Subcutaneous adipose tissue (tissue), 4 donors: ENCODE measurements around the gene B4GALT2. TPM values are rescaled to one million over a fixed set of nuclear protein-coding genes. Genes with fewer than 3 reads are reported as not detected.

Experiments used
- total RNA-seq, 4 donors: library from RNA; depleted of rRNA; stranded (reverse); fragments of >200 nt; gene quantifications; one replicate each; pipeline ENCODE4 v1.1.0, GENCODE V29; 2016
- TF ChIP-seq, protein P1 (sequence below): fragments of 450-650 bp; IDR thresholded peaks from one replicate; pipeline ENCODE4 v1.5.1; 2016; ENCODE audit warnings: low read depth, mild to moderate bottlenecking, control low read depth, antibody characterized with exemption, moderate library complexity

The B4GALT2 gene
- total RNA-seq, 4 donors from 2014 or later, result 21.1 to 44.3 (median 26.7) TPM

DNA sequence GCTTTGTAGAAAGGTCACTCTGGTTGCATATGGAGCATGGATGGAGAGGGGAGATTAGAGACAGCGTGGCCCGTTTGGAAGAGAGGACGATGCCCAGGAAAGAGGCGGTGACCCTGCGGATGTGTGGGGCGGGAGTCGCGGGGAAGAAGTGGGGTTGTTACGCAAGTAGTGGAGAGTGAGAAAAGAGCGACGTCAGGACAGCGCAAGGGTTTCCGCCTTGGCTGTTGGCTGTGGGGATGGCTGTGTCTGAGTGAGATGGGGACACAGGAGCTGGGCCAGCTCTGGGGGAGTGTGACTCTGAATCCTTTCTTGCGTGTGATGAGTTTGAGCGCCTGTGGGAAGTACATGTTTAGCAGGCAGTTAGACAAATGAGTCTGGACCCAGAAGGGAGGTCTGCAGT, 3.8 kb downstream of the B4GALT2 start:
- TF ChIP-seq, protein P1, sequence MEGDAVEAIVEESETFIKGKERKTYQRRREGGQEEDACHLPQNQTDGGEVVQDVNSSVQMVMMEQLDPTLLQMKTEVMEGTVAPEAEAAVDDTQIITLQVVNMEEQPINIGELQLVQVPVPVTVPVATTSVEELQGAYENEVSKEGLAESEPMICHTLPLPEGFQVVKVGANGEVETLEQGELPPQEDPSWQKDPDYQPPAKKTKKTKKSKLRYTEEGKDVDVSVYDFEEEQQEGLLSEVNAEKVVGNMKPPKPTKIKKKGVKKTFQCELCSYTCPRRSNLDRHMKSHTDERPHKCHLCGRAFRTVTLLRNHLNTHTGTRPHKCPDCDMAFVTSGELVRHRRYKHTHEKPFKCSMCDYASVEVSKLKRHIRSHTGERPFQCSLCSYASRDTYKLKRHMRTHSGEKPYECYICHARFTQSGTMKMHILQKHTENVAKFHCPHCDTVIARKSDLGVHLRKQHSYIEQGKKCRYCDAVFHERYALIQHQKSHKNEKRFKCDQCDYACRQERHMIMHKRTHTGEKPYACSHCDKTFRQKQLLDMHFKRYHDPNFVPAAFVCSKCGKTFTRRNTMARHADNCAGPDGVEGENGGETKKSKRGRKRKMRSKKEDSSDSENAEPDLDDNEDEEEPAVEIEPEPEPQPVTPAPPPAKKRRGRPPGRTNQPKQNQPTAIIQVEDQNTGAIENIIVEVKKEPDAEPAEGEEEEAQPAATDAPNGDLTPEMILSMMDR, result no peak

DNA sequence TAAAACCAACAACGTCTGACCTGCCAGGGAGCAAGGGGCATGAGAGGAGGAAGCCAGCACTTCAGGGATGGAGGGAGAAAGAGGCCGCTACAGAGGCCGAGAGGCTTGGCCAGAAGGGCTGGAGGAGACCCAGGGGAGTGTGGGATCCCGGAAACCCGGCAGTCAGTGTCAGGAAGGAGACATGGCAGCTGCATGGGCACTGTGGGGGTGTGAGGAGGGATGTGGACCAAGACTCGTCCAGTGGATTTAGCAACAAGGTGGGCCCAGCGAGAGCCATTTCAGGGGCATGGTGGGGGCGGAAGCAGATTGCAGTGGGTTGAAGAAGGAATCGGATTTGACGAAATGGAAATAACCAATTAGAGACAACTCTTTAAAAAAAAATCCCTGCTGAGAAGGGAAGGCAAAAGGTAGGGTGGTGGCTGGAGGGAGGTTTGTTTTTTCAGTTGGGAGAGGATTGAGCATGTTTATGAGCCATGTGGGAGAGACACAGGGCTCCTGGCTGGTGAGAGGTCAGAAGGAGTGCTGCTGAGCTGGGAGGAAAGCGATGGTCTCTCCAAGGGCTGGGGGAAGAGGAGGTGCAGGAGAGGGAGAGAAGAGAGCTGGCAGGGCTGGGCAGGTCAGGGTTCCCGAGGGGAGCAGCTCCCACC, 4.4 kb downstream of the B4GALT2 start:
- TF ChIP-seq, protein P1, result no peak

DNA sequence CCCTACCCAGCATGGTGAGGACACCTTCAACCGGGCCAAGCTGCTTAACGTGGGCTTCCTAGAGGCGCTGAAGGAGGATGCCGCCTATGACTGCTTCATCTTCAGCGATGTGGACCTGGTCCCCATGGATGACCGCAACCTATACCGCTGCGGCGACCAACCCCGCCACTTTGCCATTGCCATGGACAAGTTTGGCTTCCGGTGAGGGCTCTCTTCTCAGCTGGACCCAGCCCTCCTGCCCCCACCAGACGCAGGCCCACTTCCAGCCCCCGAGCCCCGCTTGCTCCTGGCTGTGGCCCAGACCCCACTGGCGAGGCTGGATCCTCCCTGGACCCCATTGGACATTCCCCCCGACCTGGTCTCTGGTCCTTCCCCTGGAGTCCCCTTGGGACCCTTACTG, 5.8 kb downstream of the B4GALT2 start:
- TF ChIP-seq, protein P1, result no peak

DNA sequence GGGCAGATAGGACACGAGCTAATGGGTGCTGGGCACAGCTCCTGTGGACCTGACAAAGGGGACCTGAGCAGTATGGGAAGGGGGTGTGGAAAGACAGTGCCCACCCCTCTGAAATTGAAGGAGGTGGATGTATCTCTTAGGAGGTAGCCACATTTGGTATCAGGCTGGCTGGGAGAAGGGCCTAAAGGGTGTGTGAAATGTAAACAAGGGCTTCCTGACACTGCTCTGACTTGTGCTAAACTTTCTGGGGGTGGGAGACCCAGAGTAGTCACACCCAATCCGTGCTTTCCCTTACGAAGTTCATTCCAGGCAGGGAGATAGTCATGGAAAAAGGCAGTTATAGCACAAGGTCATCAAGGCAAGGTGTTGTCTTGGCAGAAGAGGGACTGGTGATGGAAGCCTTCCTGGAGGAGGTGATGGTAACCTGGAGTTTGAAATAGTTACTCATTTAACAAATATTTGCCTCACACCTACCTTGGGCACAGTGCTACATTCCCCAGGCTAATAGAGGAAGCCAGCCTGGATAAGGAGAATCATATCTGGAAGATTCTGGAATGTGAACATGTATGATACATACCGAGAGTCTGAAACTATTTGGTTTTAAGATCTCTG, 7.1 kb downstream of the B4GALT2 start:
- TF ChIP-seq, protein P1, result no peak

DNA sequence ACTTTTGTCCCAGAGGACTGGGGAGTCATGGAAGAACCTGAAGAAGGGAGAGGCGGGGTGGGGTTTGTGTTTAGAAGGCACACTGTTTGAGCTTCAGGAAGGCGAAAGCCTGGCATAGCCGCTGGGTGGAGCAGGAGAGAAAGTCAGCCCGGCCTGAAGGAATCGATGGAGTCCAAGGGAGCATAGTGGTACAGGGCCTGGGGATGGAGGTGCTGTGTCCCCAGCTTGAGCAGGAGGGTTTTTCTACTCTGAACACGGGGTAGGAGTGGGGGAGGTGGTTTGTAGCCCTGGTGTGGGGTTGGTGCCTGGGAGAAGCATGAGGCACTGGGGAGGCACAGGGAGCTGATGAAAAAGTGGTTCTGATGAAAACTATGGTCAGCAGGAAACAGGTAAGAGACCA, 7.7 kb downstream of the B4GALT2 start:
- TF ChIP-seq, protein P1, result no peak

DNA sequence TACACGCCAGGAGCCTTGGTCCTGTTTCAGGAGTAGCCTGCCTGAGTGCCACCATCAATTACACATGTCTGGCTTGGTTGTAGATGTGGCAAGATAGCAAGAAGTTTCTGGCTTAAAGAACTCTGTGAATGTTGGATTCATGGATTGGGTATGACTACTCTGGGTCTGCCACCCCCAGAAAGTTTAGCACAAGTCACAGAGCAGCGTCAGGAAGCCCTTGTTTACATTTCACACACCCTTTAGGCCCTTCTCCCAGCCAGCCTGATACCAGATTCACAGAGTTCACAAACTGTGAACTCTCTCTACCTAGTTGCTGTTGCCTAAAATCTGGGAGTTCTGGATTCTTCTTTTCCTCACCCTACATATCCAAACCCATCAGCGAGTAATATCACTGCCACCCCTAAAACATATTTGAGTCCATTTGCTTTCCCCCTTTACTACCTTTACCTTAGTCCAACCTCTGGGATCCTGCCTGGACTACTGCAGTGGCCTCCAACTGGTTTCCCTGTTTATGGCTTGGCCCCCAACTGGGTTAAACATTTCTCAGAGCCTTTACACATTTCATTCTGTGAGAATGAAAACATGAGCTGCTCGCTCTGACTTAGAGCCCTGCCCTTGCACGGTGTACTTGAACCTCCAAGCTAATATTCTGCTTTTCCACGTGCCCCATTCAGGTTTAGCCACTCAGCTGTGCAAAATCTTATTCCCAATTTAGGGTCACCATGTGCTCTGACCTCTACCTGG, 8.3 kb downstream of the B4GALT2 start:
- TF ChIP-seq, protein P1, result no peak
